Cardiac fibroblast (primary cell): ENCODE data around the gene SPTLC1.
"Not testable (repeated sequence)": the region's sequence is repeated elsewhere in the genome, so short reads cannot be mapped to it uniquely, and the experiment has no call there.

ENCODE experiments used
- DNase-seq, 2 donors: peaks; one replicate each; pipeline versions ENCODE4 v3.0.0 to v3.0.0-alpha.2; 2010; ENCODE audit warnings: low read depth in 2 of 2
- H3K4me3 ChIP-seq, 2 donors: replicated peaks in 1 of 2; 1 replicate in 1 of 2; 2 replicates in 1 of 2; pipeline ENCODE4 v1.5.1; 2011; ENCODE audit warnings: low read depth in 2 of 2, low read length in 2 of 2, mild to moderate bottlenecking in 2 of 2, moderate library complexity in 1 of 2
- TF ChIP-seq, protein P1 (sequence below): IDR thresholded peaks from one replicate; pipeline ENCODE4 v1.5.1; 2011; ENCODE audit warnings: low read depth, mild to moderate bottlenecking, low read length, inconsistent platforms

Gene SPTLC1

DNA sequence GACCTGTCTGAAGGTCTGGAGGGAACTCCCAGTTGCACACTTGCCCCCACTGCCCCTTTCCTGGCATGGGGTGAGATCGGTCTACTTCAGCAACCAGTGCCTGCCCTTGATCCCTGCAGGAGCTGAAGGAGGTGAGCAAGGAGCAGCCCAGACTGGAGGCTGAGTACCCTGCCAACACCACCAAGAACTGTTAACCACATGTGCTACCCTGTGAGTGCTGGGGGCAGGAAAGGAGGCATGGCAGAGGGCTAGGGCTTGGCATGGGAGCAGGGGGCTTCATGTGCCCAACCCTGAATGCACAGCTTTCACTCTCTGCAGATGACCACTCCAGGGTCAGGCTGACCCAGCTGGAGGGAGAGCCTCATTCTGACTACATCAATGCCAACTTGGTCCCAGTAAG, 17.3 kb upstream of the SPTLC1 start:
- TF ChIP-seq, protein P1, sequence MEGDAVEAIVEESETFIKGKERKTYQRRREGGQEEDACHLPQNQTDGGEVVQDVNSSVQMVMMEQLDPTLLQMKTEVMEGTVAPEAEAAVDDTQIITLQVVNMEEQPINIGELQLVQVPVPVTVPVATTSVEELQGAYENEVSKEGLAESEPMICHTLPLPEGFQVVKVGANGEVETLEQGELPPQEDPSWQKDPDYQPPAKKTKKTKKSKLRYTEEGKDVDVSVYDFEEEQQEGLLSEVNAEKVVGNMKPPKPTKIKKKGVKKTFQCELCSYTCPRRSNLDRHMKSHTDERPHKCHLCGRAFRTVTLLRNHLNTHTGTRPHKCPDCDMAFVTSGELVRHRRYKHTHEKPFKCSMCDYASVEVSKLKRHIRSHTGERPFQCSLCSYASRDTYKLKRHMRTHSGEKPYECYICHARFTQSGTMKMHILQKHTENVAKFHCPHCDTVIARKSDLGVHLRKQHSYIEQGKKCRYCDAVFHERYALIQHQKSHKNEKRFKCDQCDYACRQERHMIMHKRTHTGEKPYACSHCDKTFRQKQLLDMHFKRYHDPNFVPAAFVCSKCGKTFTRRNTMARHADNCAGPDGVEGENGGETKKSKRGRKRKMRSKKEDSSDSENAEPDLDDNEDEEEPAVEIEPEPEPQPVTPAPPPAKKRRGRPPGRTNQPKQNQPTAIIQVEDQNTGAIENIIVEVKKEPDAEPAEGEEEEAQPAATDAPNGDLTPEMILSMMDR = no peak
- no peak for DNase-seq
- no peak overlapping the region for H3K4me3 ChIP-seq

DNA sequence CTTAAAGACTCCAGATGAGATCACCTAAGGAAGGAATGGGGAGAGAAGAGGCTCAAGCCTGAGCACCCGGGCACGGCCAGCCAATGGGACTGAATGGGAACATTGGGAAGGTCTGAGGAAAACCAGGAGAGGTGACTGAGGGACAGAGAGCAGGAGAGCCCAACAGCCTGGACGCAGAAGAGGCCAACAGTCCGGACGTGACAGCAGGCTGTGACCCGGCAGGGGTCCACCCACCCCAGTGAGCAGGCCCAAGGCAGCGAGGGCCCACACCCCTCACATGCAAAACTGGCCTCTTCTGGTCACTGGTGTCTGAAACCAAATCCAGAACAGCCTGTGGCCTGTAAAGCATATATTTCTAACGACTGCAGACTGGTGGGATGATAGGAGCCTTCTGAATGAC, 7.6 kb upstream of the SPTLC1 start:
- TF ChIP-seq, protein P1 = no peak
- H3K4me3 ChIP-seq = no peak overlapping the region
- no peak for DNase-seq

DNA sequence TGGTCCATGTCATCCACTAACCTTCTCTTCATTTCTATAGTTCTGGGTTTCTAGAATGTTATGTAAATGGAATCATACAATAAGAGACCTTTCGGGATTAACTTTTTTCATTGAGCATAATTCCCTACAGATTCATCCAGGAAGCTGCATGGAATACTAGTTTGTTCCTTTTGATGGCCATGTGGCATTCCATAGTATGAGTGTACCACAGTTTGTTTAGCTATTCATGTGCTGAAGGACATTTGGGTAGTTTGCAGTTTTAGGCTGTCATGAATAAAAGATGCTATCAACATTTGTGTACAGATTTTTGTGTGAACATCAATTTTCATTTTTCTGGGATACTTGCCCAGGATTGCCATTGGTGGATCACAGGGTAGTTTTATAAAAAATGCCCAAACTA, 6.8 kb upstream of the SPTLC1 start:
- no peak overlapping the region for H3K4me3 ChIP-seq
- DNase-seq = no peak
- TF ChIP-seq, protein P1 = no peak

DNA sequence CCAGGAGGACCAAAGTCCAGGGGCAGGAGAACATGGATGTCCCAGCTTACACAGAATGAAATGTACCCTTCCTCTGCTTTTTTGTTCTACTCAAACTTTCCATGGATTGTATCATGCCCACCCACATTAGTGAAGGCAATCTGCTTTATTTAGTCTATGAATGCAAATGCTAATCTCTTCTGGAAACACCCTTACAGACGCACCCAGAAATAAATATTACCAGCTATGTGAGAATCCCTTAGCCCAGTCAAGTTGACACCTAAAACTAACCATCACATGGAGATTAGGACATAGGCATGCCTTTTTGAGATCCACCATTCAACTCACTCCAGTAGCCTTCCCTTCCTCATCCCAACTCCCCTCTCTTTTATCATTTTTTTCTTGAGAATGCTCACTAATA, 6.1 kb upstream of the SPTLC1 start:
- H3K4me3 ChIP-seq = no peak overlapping the region
- TF ChIP-seq, protein P1 = no peak

DNA sequence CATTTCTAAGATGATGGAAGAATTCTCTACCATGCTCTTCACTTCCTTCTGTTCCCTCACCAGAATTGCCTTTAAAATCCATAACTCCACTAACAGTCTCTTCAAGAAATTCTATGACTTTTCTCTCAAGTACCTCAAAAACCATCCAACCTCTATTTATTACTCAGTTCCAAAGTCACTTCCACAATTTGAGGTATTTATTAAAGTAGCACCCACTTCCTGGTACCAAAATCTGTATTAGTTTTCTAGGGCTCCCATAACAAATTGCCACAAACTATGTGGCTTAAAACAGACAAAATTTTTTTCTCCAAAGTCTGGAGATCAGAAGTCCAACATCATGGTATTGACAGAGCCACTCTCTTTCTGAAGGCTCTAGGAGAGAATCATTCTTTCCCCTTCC, 4.9 kb upstream of the SPTLC1 start:
- DNase-seq = no peak
- no peak overlapping the region for H3K4me3 ChIP-seq
- TF ChIP-seq, protein P1 = no peak

More for the DNA sequence above, 6.1 kb upstream of the SPTLC1 start:
- no peak for DNase-seq

DNA sequence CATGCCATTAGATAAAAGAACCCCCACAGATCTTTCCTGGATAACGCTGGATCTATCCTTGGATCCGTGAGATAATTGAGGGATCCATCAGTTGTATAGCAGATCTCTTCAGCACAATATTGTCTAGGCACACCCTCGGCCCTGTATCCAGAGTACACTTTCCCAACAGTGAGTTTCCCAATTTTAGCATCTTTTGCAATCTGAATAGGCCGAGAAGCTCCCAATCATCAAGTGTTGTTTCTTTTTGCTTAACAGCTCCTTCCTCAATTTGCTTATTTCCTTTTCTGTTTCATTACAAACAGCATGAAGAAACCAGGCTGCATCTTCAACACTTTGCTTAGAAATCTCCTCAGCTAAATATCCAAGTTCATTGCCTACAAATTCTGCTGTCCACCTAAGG, 4.4 kb upstream of the SPTLC1 start:
- TF ChIP-seq, protein P1 = no peak
- no peak for DNase-seq
- no peak overlapping the region for H3K4me3 ChIP-seq

DNA sequence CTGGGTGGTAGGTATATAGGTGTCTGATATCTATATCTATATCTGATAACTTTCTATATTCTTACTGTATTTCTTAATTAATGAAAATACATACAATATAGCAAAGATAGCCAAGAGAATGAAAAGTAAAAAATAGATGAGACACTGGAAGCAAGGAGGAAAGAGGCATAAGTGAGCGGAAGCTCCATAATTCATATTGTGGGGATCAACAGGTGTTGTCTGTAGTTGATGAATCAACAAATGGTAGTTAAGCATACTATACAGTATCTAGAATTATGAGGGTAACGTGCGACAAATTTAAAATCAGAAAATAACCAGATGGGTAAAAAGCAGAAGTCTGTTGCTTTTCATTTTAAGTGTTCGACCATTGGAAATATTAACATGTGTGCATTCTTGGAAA, 7.1 kb downstream of the SPTLC1 start:
- H3K4me3 ChIP-seq = no peak overlapping the region
- TF ChIP-seq, protein P1 = no peak
- no peak for DNase-seq

DNA sequence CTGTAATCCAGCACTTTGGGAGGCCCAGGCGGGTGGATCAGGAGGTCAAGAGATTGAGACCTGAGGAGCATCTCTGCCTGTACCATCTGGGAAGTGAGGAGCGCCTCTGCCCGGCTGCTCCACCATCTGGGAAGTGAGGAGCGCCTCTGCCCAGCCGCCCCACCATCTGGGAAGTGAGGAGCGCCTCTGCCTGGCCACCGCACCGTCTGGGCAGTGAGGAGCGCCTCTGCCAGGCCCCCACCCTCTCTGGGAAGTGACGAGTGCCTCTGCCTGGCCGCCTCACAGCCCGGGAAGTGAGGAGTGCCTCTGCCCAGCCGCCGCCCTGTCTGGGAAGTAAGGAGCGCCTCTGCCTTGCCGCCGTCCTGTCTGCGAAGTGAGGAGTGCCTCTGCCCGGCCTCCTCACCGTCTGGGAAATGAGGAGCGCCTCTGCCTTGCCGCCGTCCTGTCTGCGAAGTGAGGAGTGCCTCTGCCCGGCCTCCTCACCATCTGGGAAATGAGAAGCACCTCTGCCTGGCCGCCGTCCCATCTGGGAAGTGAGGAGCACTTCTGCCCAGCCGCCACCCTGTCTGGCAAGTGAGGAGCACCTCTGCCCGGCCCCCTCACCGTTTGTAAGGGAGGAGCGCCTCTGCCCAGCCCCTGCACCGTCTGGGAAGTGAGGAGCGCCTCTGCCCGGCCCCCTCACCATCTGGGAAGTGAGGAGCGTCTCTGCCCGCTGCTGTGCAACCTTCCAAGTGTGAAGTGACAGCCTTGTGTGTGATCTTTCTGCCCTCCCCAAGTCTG, 9.6 kb downstream of the SPTLC1 start:
- DNase-seq, H3K4me3 ChIP-seq: not testable (repeated sequence)

DNA sequence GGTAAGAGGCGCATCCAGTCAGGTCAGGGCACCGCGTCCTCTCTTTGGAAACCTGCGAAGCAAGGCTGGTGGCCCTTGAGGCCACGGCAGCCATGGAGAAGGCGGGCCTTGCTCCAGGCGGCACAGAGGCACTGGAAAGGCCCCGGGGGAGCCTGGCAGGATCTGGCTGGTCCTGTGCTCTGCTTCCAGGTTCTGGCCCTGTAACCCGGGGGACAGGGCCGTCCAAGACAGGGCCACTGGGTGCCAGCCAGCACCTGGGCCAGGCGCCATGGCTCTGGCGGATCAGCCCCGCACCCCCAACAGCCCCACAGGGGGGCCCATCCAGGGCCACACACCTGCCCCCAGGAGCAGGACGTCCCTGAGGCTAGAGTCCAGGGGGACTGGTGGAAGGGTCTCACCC, 11.6 kb downstream of the SPTLC1 start:
- H3K4me3 ChIP-seq, DNase-seq: not testable (repeated sequence)
